Hematopoietic multipotent progenitor cell treated with erythropoietin and hydrocortisone succinate and interleukin-3 and kit ligand, for 4 days (in vitro differentiated cells): ENCODE data around the gene LAMB4.

Experiments
- DNase-seq: peaks from one replicate; pipeline ENCODE4 v3.0.0-alpha.2; 2015

LAMB4 gene

GRCh38 chr7:108077709-108078108 lies 52.5 kb downstream of the LAMB4 start:
- DNase-seq: no peak

- no peak for DNase-seq
Measured at GRCh38 chr7:108076156-108076555, 54.0 kb downstream of the LAMB4 start.

GRCh38 chr7:108073305-108074070 lies 56.7 kb downstream of the LAMB4 start:
- DNase-seq: no peak

GRCh38 chr7:108072739-108073138 lies 57.4 kb downstream of the LAMB4 start:
- no peak for DNase-seq

GRCh38 chr7:108072116-108072515 lies 58.0 kb downstream of the LAMB4 start:
- no peak for DNase-seq

GRCh38 chr7:108071551-108071950 lies 58.6 kb downstream of the LAMB4 start:
- peak; percentile 6 for DNase-seq

- no peak for DNase-seq
Measured at GRCh38 chr7:108069646-108070045, 60.5 kb downstream of the LAMB4 start.

DNA sequence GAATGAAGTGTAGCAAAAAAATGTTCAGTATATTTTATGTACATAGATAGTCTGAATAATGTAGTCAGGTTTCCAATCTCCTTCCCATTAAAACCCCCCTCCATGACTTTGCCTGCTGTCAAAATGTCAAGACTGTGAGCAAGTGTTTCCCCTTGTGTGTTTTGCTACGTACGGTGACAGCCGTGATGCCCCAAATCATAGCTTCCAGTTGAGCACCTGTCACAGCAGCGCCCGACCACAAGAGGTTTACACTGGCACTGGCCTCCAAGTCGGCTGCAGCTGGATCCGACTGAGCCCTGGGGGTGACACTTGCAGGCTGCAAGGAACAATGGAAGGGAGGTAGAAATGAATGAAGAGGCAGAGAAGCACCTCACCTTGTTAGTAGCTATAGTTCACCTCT lies 62.3 kb downstream of the LAMB4 start:
- no peak for DNase-seq

GRCh38 chr7:108066486-108066885 lies 63.7 kb downstream of the LAMB4 start:
- no peak for DNase-seq

GRCh38 chr7:108063520-108063933 lies 66.6 kb downstream of the LAMB4 start:
- DNase-seq: no peak

DNA sequence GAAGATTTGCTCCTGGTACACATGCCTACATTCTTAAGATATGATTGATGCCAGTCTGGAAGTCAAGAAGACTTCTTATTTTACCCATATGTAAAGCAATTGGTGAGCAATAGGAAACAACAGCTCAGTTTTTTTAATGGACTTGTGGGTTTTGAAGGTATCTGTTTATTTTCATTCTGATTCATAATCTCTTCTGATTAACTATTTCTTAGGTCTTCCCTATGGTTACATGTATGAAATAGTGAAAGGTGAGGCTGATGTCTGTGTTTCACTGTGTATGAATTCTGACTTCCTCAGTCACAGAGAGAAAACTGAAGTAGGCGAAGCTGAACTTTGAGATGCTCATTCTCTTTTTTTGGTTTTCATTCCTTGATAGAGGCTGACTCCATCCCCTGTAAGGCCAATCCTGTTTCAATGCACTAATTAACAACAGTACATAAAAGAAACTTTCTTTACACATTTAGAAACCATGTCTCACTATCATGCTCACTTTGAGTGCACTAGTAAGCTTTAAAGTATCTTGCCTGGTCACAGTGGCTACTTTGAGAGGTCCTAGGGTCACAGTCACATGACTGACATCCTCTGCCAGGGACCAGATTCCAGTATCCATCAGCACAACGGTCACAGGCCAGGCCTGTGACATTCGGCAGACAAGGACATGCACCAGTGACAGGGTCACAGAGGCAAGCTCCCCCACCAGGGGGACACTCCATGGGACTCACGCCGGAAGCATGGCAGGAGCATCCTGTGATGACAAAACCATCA lies 67.7 kb downstream of the LAMB4 start:
- DNase-seq: no peak

GRCh38 chr7:108059526-108059925 lies 70.6 kb downstream of the LAMB4 start:
- DNase-seq: no peak

DNA sequence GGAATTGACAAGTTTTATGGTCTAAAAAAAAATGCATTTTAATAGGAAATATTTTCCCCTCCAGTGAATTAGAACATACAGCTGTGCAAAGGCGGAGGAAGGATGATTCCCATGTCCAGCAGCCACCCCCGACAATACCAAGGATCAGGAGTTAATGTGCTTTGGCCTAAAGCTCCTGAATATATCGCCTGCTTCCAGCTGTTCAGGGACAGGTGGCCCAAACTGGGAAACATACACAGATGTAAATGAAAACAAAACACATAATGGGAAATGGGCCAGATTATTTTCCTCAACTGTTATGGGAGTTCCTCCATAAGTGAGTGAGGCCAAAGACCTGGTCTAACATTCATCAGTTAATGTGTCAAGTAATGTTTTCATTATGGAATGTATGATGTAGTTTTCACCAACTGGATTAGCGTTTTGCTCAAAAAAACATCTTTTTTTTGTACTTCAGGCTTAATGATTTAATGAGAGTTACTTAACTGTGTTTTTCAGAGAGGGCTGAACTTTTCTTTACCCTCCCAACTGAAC lies 72.1 kb downstream of the LAMB4 start:
- no peak for DNase-seq

DNA sequence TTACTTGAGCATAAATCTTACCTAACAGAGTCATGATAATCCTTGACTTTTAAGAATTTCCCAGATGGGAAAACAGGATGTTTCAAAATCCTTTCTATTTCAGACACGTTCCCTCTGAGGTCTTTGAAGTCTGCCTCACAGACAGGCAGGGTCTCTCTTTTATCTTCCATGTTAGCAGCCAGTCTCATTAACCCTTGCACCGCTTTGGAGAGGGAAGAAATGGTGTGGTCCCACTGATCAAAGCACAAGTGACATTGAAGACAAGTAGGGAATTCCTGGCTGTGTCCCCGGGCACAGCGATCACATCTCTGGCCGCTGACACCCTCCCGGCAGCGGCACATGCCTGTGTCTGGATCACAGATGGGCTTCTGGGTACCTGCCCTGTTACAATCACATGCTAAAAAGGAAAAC lies 74.5 kb downstream of the LAMB4 start:
- DNase-seq: no peak

- DNase-seq: no peak
Measured at GRCh38 chr7:108054537-108054936, 75.6 kb downstream of the LAMB4 start.

DNA sequence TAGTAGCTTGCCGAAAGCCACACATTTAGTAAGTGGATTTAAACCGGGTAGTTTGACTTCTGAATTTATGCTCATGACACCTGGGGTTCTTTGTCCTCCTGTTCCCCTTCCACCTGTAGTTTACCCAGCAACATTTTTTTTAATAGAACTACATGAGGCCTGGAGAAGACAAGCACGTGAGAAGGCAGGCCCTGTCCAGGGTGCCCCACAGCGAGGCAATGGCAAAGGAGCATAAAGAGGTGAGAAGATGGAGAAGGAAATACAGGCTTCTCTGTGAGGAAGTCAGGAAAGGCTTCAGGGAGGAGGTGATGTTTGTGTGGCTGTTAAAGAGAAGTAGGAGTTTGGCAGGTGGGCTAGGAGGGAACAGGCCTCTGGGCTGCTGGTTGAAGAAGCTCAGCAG lies 76.9 kb downstream of the LAMB4 start:
- DNase-seq: no peak

DNA sequence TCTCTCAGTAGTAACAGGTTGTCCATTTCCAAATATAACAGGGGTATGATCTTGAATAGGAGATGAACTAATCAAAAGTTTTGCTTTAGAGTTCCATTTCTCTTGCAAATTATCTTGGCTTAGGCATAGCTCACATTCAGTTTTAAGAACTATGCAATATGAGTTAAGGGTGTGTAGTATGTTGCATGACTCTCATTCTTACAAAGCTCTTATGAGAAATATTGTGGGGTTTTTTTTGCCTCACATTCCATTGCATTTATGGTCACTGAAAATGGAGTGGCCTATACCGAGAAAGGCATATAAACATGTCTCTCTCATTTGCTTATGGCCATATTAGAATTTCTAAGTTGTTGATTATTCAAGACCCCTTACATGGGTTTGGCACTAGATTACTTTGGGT lies 78.7 kb downstream of the LAMB4 start:
- no peak for DNase-seq

DNA sequence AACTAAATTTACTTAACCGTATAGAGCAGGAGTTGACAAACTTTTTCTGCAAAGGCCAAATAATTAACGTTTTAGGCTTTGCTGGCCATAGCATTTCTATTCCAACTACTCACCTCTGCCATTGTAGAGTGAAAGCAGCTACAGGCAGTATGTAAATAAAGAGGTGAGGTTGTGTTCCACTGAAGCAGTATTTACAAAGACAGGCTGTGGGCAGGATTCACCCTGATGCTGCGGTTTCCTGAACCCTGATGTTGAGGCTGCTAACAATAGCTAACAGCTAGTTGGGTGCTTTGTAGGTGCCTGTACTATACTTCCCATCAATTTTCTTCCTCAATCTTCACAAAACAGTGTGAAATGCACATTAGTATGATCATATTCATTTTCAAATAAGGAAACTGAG lies 80.2 kb downstream of the LAMB4 start:
- DNase-seq: no peak

- DNase-seq: no peak
Measured at GRCh38 chr7:108048422-108048821, 81.7 kb downstream of the LAMB4 start.

- no peak for DNase-seq
Measured at GRCh38 chr7:108046952-108047506, 83.1 kb downstream of the LAMB4 start.

GRCh38 chr7:108045669-108046068 lies 84.5 kb downstream of the LAMB4 start:
- DNase-seq: no peak

- DNase-seq: no peak
Measured at GRCh38 chr7:108045154-108045553, 85.0 kb downstream of the LAMB4 start.

DNA sequence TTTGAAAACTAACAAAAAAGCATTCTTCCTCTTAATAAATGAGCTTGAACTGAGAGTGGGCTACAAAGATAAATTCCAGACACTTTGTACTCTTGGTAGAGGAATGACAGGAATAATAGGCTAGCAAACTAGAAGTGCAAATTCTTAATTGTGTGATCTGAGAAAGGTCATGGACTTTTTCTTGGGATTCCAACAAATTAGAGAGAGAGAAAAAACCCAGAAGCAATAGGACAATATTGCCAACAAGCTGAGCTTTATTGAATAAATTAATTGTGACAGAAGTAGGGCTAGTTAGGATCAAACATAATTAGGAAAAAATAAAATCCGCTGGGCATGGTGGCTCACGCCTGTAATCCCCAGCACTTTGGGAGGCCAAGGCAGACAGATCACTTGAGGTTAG lies 85.8 kb downstream of the LAMB4 start:
- DNase-seq: no peak

GRCh38 chr7:108038986-108039385 lies 91.2 kb downstream of the LAMB4 start:
- no peak for DNase-seq
